Fibroblast of pulmonary artery (primary cell): Measurements from ENCODE around the gene SLC43A1.

ENCODE experiments used
- DNase-seq: peaks from one replicate; pipeline ENCODE4 v3.0.0-alpha.2; 2010; ENCODE audit warnings: low read depth
- H3K4me3 ChIP-seq: replicated peaks from 2 replicates; pipeline ENCODE4 v1.5.1; 2011; ENCODE audit warnings: low read depth, mild to moderate bottlenecking, control low read depth, low read length, moderate library complexity
- CTCF ChIP-seq: IDR thresholded peaks from 2 replicates; pipeline ENCODE4 v1.5.1; 2011; ENCODE audit warnings: mild to moderate bottlenecking, control low read depth, low read length, inconsistent platforms; ENCODE audit errors: missing control alignments

The SLC43A1 gene

GRCh38 chr11:57467508-57468157 lies 47.9 kb downstream of the SLC43A1 start:
- TF ChIP-seq CTCF: no peak
- H3K4me3 ChIP-seq: no peak overlapping the region
- no peak for DNase-seq

GRCh38 chr11:57466680-57467079 lies 48.8 kb downstream of the SLC43A1 start:
- TF ChIP-seq CTCF: no peak
- no peak overlapping the region for H3K4me3 ChIP-seq
- DNase-seq: no peak

GRCh38 chr11:57464539-57465181 lies 50.8 kb downstream of the SLC43A1 start:
- no peak for TF ChIP-seq CTCF
- DNase-seq: no peak
- no peak overlapping the region for H3K4me3 ChIP-seq

GRCh38 chr11:57463671-57464538 lies 51.6 kb downstream of the SLC43A1 start:
- H3K4me3 ChIP-seq: no peak overlapping the region
- no peak for TF ChIP-seq CTCF
- DNase-seq: no peak

GRCh38 chr11:57462597-57462996 lies 52.9 kb downstream of the SLC43A1 start:
- TF ChIP-seq CTCF: no peak
- DNase-seq: no peak
- no peak overlapping the region for H3K4me3 ChIP-seq

- TF ChIP-seq CTCF: no peak
- H3K4me3 ChIP-seq: no peak overlapping the region
- no peak for DNase-seq
These were observed 53.5 kb downstream of the SLC43A1 start for GRCh38 chr11:57461841-57462489.
